Occipital lobe (tissue), 2 donors: ENCODE measurements around the gene ST6GALNAC1. TPM values are rescaled to one million over a fixed set of nuclear protein-coding genes. Genes with fewer than 3 reads are reported as not detected.
"Not testable (repeated sequence)": the region's sequence is repeated elsewhere in the genome, so short reads cannot be mapped to it uniquely, and the experiment has no call there.

Source experiments
- DNase-seq: peaks from one replicate; lab custom pipeline; 2025; lab: John Stamatoyannopoulos, UW
- total RNA-seq: library from RNA; depleted of rRNA; stranded (reverse); fragments of >200 nt; gene quantifications from one replicate; pipeline ENCODE4 v1.2.3, GENCODE V29; 2014

Gene ST6GALNAC1
- total RNA-seq, 1 donor from 2014 or later = 1.7 TPM

DNA sequence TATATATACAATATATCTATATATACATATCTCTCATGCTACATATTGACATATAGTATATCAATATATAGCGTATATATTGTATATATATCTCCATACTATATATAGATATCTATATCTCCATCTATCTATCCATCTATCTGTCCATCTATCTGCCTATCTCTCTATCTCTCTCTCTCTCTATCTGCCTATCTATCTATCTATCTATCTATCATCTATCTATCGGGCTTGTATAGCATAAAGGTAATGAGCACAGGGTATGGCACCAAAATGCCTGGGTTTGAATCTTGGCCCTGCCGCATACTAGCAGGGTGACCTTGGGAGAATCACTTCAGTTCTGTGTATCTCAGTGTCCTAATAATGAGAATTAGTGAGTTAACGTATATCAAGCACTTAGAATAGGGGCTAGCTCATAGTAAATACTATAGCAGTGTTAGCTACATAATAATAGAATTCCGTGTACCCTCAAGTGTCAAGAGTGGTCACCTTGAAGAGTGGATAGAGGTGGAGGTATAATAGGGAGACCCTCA is 1.5 kb downstream of the ST6GALNAC1 start:
- DNase-seq = no peak

DNA sequence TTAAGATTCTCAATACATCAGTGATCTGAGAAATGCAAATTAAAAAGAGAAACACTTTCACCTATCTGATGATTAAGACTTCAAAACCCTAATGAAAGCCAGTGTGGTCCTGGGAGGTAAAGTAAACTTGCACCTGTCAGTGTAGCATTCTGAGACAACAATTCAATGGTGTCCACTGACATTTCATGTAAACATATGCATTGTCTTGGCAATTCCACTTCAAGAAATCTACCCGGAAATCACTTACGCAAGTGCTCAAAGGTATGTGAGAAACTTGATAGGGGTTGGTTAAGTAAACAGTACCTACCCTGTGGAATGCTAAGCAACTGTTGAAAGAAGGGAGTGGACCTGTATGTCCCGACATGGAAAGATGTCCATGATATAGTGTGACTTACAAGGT is 2.1 kb downstream of the ST6GALNAC1 start:
- no peak for DNase-seq

DNA sequence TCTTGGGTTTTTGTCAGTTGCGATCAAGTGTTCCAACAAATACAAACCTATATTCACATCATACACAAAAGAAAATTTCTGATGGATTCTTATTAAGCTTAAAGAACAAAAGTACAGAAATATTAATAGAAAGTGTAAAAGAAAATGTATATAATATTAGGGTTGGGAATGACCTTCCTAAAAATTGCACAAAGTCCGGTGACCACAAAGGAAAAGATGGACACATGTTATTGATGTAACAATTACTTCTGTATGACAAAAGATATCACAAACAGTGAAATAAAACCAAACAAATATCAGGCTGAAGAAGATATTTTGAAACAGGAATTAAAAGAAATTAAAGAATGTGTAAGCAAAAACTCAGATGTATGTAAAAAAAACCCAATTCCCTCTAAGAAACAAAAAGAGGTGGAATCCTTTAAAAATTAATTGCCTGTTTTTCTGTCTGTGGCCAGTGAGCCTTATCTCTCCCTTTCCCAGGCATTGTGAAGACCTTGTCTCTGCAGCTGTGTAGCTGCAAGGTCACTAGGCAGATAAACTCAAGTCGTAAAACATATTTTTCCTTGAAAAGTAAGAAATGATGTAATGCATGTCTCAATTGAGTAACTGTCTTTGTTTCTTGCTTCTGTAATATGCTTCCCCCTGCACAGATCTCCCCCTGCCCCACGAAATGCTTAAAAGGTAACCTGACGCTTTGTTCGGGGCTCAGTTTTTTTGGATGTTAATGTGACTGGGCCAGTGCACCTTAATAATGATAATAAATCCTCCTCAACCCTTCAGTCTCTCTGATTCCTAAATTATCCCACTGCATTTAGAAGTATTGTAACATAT is 2.8 kb downstream of the ST6GALNAC1 start:
- no peak for DNase-seq

DNA sequence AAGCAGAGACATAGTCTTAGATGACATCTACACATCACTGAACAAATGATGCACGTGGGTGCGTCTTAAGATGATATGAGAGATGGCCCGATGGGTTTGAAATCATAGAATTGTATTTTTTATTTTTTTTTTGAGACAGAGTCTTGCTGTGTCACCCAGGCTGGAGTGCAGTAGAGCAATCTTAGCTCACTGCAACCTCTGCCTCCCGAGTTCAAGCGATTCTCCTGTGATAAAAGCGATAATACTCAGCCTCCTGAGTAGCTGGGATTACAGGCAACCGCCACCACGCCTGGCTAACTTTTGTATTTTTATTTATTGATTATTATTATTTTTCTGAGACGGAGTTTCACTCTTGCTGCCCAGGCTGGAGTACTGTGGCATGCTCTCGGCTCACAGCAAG is 5.3 kb downstream of the ST6GALNAC1 start:
- no peak for DNase-seq

DNA sequence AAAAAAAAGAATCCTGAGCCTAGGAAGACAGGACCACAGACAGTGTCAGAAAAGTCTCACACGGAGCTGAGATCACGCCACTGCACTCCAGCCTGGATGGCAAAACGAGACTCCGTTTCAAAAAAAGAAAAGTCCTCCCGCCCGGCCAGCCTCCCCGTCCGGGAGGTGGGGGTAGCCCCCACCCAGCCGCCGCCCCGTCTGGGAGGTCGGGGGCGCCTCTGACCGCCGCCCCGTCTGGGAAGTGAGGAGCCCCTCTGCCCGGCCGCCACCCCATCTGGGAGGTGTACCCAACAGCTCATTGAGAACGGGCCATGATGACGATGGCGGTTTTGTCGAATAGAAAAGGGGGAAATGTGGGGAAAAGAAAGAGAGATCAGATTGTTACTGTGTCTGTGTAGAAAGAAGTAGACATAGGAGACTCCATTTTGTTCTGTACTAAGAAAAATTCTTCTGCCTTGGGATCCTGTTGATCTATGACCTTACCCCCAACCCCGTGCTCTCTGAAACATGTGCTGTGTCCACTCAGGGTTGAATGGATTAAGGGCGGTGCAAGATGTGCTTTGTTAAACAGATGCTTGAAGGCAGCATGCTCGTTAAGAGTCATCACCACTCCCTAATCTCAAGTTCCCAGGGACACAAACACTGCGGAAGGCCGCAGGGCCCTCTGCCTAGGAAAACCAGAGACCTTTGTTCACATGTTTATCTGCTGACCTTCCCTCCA is 6.9 kb downstream of the ST6GALNAC1 start:
- DNase-seq = not testable (repeated sequence)

DNA sequence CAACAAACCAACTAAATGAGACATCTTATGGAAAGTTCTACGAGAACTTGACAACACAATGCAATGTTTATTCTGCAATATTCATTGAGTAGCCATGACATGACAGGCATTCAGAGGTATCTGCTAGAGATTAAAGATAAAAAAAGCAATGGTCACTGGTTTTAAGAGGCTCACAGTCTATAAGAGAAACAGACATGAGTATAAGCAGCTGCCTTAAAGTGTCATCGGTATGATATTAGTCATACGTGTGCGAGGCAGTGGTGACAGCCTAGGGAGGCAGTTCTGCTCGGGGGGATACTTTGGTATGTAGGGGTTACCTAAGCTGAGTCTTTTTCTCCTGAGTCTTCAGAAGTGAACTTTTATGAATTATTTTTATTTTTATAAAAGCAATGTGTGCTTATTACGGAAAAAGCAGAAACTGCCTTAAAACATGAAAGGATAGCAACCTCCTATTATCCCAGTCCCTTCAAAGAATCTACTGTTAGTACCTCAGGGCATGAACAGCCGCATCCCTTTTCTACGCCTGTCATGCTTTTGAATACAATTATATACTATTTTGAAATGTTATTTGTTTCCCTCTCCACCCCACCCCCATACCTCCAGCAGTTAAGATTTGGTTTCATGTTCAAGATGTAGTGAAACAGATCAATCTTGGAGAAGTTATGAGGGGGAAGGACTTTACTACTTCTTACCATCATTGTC is 7.7 kb downstream of the ST6GALNAC1 start:
- no peak for DNase-seq

DNA sequence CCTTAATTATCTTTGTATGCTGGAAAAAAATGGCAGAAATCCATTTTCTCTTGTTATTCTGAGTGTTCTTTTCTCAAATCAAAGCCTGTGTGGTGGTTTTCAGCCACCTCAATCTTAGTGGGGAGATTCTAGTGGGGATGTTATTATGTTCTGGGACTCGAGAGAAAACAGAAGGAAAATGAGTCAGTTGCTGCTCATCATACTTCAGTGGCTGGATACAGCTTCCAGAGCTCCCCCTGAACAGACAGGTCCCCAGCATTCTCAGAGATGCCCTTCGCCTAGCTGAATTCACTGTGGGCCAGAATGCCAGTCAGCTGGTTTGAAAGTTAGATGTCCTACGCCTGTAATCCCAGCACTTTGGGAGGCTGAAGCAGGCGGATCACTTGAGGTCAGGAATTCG is 8.5 kb downstream of the ST6GALNAC1 start:
- no peak for DNase-seq

DNA sequence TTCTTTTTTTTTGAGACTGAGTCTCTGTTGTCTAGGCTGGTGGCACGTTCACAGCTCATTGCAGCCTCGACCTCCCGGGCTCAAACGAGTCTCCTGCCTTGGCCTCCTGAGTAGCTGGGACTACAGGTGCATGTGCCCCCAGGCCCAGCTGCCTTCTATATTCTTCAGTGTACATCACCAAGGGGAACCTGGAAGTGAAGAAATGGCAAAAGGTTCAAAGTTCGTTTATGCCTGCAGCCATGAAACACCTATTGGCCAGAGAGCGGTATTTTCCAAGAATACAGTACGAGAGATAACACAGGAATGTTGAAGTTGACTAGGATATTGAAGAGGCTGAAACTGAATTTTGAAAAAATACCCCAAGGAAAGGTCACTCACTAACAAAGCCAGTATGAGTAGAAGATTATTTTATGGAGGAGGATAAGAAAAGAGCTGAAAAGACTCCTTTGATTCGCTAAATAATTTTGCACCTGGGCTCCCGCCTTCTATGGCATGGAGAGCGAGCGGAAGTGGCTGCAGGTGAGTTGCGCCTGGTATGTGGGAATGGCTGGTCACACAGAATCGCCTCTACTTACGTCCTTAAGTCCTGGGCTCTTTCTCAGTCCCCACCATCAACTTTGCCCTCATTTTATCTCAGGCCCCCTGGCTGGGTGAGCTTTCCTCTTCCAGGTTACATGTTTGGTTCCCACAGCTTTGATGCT is 9.8 kb downstream of the ST6GALNAC1 start:
- no peak for DNase-seq

DNA sequence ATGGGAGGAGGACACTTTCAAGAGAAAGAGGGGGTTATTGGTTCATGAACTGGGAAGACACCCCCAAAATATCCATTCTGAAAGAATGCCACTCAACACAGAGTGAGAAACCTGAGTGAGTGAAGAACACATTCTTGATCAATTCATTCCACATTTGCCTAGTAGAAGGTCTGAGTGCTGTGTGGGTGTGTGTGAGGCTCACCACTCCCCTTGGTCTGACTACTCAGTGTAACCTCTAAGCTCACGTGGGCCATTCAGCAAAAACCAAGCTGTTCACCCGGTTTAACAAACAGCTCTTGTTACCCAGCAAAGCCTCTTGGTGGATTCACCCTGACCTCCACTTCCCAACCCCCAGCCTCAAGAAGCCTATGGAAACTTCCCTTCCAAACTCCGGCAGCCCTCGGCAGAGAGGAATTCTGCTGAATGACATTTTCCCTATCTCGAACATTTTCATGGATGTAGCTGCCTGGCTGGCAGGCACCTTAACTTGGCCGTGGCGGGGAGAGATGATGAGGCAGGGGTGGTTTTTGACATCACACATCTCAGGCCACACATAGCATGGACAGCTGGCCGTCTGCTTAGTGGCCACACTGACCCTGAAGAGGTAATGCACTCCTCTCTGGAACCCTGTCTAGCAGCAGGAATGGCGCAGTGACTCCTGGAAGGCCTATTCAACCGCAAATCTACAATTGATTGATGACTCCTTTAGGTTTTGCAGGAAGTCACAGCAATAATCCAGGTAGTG is 11.6 kb downstream of the ST6GALNAC1 start:
- DNase-seq = no peak

DNA sequence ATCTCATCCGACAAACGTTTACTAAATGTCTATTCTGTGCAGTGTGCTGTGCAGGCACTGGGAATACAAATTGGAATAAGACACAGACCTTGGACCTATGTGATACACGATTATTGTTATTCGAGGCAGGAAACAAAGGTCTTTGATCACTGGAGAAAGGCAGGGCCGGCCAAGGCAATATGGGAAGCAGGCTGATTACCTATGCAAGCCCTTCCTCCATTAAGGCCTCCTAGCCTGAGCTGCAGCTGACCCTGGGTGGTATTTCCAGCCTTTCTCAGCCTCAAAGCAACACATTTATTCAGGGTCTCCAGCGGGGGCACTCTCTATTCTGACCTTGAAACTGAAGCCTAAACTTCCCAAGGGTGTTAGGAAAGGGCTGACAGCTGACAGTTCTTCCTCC is 13.4 kb downstream of the ST6GALNAC1 start:
- no peak for DNase-seq

DNA sequence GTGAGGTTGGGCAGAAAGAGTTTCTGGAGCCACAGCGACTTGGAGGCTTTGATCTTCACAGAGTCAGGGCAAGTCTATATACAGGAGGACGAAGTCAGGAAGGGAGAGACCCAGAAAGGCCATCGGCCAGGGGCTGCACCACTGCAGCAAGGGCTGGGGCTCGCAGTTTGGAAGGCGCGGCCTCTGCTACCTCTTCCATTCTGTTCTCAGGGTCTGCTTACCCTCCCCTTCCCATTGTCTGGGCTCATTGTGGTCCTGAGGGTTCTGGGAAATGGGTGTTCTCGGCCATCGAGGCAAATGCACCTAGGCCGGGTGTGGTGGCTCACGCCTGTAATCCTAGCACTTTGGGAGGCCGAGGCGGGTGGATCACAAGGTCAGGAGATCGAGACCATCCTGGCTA is 16.0 kb downstream of the ST6GALNAC1 start:
- no peak for DNase-seq

DNA sequence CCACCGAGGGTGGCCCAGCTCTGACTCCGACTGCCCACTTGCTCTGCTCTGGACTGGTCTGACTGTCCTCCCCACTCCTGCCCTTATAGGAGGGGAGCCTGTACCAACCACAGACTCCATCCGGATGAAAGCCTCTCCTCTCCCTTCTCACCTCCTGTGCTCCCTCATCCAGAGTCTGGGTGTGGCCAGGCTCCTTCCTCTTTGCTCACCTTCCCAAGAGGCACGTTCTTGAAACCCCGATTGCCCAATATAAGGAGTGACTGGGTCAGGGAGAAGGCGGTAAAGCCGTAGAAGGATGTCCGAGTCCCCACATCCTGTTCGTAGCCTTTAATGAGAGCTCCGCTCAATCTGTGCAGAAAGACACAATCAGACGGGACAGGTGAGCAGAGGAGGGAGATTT is 17.1 kb downstream of the ST6GALNAC1 start:
- DNase-seq = no peak

DNA sequence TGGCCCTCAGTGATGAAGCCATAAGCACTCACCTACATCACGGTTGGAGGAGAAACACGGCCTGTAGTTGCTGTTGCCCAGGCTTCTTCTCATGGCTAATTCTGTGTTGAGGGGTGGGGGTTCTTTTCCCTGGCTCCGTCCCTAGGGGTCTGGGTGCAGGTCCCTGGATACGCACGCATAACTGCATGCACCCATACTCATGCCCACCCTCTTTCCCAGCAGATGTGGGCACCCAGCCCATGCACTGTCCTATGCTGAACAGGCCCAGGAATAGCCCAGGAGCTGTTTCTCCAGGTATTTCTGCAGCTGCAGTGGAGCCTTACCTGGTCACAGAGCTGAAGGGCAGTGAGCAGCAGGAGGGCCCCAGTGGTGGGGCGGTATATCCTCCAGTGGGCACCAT is 18.1 kb downstream of the ST6GALNAC1 start:
- DNase-seq = no peak

DNA sequence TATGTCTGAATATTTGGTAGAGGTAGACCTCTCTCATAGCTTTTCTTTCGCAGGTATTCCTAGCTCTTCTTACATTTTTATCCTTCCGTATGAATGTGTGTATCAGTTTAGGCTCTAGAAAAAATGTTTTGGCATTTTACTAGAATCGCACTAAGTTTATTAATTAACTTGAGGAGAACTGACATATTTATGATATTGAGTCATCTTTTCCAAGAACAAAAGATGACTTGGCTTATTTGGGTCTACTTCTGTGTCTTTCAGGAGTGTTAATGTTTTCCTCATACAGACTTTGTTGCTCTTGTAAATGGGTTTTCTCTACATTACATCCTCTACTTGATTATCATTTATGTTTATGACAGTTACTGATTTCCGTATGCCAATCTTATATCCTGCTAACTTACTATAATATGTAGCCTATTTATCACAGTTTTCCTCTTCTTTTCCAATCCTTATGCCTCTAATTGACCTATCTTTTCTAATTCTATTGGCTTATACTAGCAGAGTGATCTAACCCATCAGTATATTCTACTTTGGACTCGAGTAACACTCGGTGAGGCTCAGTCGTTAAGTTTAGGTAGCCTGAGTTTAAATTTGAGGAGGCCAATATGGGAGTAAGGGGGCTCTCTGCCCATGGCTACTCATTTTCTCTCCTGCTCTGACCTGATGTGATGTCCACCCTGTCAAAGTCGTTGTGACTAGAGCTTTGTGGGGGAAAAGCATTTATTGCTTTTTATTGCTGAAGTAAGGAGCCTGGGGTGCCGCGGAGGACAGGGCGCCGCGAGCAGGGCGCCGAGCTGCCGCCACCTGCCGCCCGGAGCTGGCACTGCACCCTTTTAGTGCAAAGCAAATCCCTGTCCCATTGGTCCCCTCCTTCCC is 20.0 kb downstream of the ST6GALNAC1 start:
- DNase-seq = peak; percentile 31

DNA sequence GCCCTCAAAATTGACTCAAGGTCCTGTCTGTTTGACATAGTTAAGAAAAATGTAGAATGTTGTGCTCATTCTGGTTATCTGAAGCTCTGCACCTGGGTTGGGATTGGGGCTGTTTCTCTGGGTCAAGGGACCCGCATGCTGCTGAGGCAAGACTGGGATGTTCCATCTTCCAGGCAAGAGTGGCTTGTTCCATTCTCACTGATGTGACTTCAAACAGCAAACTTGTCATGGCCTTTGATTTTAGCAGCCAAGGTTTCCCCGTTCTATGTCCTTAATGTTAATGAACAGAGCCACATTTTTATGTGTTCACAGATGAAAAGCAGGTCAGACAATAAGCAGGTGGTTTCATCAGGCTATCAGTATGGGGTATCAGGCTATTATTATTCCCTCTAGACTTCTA is 25.7 kb downstream of the ST6GALNAC1 start:
- no peak for DNase-seq

DNA sequence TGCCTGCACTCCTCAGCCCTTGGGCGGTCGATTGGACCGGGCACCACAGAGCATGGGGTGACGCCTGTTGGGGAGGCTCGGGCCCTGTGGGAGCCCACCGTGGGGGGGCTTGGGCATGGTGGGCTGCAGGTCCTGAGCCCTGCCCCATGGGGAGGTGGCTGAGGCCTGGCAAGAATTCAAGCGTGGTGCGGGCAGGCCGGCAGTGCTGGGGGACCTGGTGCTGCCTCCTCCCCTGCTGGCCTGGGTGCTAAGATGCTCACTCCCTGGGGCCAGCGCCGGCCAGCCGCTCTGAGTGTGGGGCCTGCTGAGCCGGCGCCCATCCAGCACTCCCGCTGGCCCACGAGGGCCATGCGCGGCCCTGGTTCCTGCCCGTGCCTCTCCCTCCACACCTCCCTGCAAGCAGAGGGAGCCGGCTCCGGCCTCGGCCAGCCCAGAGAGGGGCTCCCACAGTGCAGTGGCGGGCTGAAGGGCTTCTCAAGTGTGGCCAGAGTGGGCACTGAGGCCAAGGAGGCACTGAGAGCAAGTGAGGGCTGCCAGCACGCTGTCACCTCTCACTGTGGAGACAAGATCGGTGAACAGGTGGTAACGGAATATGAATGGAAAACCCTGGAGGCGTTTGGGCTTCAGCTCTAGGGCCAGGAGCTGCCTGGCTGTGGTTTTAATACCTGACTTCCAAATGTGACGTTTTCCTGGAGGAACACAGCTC is 28.5 kb downstream of the ST6GALNAC1 start:
- DNase-seq = no peak

DNA sequence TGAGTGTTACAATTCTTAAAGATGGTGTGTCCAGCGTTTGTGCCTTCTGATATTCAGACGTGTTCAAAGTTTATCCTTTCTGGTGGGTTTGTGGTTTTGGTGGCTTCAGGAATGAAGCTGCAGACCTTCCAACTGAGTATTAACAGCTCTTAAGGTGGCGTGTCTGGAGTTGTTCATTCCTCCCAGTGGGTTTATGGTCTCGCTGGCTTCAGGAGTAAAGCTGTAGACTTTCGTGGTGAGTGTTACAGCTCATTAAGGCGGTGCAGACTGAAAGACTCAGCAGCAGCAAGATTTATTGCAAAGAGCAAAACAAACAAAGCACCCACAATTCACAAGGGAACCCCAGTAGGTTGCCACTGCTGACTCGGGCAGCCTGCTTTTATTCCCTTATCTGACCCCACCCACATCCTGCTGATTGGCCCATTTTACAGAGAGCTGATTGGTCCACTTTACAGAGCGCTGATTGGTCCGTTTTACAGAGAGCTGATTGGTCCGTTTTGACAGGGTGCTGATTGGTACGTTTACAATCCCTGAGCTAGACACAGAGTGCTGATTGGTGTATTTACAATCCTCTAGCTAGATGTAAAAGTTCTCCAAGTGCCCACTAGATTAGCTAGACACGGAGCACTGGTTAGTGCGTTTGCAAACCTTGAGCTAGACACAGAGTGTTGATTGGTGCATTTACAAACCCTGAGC is 29.3 kb downstream of the ST6GALNAC1 start:
- not testable (repeated sequence) for DNase-seq
